ENCODE data around the gene HABP4.

- TF ChIP-seq CTCF (IDR thresholded peaks at IDR 0.05): no peak
- no peak for TF ChIP-seq POLR2A (IDR thresholded peaks at IDR 0.05)
These were observed 1.3 kb upstream of the HABP4 start for GRCh38 chr9:96448546-96449170.
